Measurements from ENCODE around the gene MORF4L2. TPM values are rescaled to one million over a fixed set of nuclear protein-coding genes. Genes with fewer than 3 reads are reported as not detected.
"Not testable (repeated sequence)": the region's sequence is repeated elsewhere in the genome, so short reads cannot be mapped to it uniquely, and the experiment has no call there.

Gene MORF4L2
- total and polyA plus RNA-seq, 2 of the 8 experiments (the other 6 are each of a cell fraction or from before 2014, with no cell fraction given): 235 to 373 TPM

- no peak for TF ChIP-seq ATF2 (IDR thresholded peaks at IDR 0.05; ENCODE audit: low read length)
- TF ChIP-seq BACH1 (IDR thresholded peaks at IDR 0.05; ENCODE audit: low read length): no peak
- no peak for TF ChIP-seq NRF1 (IDR thresholded peaks at IDR 0.05; ENCODE audit: low read depth, low read length)
- TF ChIP-seq TAF1 (IDR thresholded peaks at IDR 0.05; ENCODE audit: low read depth, low read length): no peak
These were observed 45.9 kb downstream of the MORF4L2 start (continued) for GRCh38 chrX:103640401-103641155.

- CTCF ChIA-PET (ENCODE audit: partially characterized antibody); H4K8ac ChIP-seq (ENCODE audit: extremely low read depth, insufficient read depth, low read length); H3K23ac ChIP-seq (ENCODE audit: insufficient read length); H3K9ac ChIP-seq (replicated peaks in 1 of 4; ENCODE audit: extremely low read depth in 1 of 4, low read depth in 3 of 4, low read length in 3 of 4); H3K27ac ChIP-seq (ENCODE audit: low read depth, low read length); H3K79me1 ChIP-seq (ENCODE audit: low read depth, low read length); H2AK5ac ChIP-seq (ENCODE audit: low read depth, low read length); H3K56ac ChIP-seq (replicated peaks; ENCODE audit: insufficient read length, low read depth, low read length); H2BK20ac ChIP-seq (ENCODE audit: low read length); H2BK120ac ChIP-seq (replicated peaks; ENCODE audit: low read depth, low read length); H3K18ac ChIP-seq (ENCODE audit: extremely low read depth, low read length); H3K27me3 ChIP-seq (replicated peaks in 1 of 4; ENCODE audit: control insufficient read depth in 3 of 4, extremely low read depth in 1 of 4, insufficient read depth in 3 of 4, low read length in 3 of 4); H2BK5ac ChIP-seq (ENCODE audit: low read depth, low read length); H2BK15ac ChIP-seq (ENCODE audit: low read length); H4K5ac ChIP-seq (ENCODE audit: insufficient read length, low read depth, low read length); H3K36me3 ChIP-seq (ENCODE audit: control insufficient read depth in 2 of 4, insufficient read depth in 4 of 4, low read length in 3 of 4); H3K14ac ChIP-seq (ENCODE audit: insufficient read length); H2AFZ ChIP-seq (ENCODE audit: low read length); H2BK12ac ChIP-seq (ENCODE audit: low read depth, low read length); H3K4me1 ChIP-seq (replicated peaks in 1 of 4; ENCODE audit: control insufficient read depth in 3 of 4, insufficient read depth in 4 of 4, low read length in 3 of 4); H3K4ac ChIP-seq (replicated peaks; ENCODE audit: insufficient read length, low read depth, low read length); H3K4me3 ChIP-seq (ENCODE audit: extremely low read depth in 1 of 4, insufficient read depth in 2 of 4, low read depth in 3 of 4, low read length in 4 of 4); H4K20me1 ChIP-seq (replicated peaks in 1 of 2; ENCODE audit: control insufficient read depth in 1 of 2, insufficient read depth in 2 of 2, low read length in 2 of 2); H3K23me2 ChIP-seq (ENCODE audit: low read depth, low read length); H4K91ac ChIP-seq (replicated peaks; ENCODE audit: insufficient read length, low read length); H3K79me2 ChIP-seq (ENCODE audit: control insufficient read depth in 1 of 2, insufficient read depth in 2 of 2, low read length in 2 of 2); H3K9me3 ChIP-seq (ENCODE audit: insufficient read depth in 2 of 2, low read depth in 1 of 2, low read length in 1 of 2); H3K4me2 ChIP-seq (ENCODE audit: insufficient read depth in 1 of 2, low read depth in 2 of 2, low read length in 2 of 2): not testable (repeated sequence)
- whole genome bisulfite sequencing, 2 experiments (ENCODE audit: extremely low coverage in 1 of 2, insufficient coverage in 1 of 2, insufficient read length in 1 of 2, insufficient replicate concordance in 2 of 2, low coverage in 1 of 2, low lambda C conversion rate in 2 of 2, missing lambda C conversion rate in 1 of 2): 46% methylated on average over 4 of the region's 6 CpGs; no CpG with 5 or more reads in 1 of the 2 experiments
- FAIRE-seq (peak; percentile 78), DNase-seq (ENCODE audit: low read depth in 1 of 2, low spot score in 2 of 2) (peak in 1 of 2 experiments; percentile 67)
- POLR2A ChIA-PET (ENCODE audit: partially characterized antibody): interaction anchor here (2.3 kb wide), 1 partner anchor 9 kb away, joined by 7 read pairs; the partner anchor contains the start of gene TCEAL1
These were observed 47.8 kb downstream of the MORF4L2 start for GRCh38 chrX:103638479-103639346.
